GM12892 (cell line): Measurements from ENCODE around the gene CENPT. TPM values are rescaled to one million over a fixed set of nuclear protein-coding genes. Genes with fewer than 3 reads are reported as not detected.

Source experiments
- DNase-seq: peaks from one replicate; pipeline ENCODE4 v3.0.0; 2011; ENCODE audit not compliant: insufficient read length
- FAIRE-seq: peaks from 2 replicates; lab custom pipeline; 2011; peaks lifted over from hg19 to GRCh38; lab: Jason Lieb, UNC
- POLR2A ChIP-seq: IDR thresholded peaks from 2 replicates; pipeline ENCODE4 v1.6.1; 2011; ENCODE audit warnings: low read depth, low read length, control low read depth
- POLR2AphosphoS5 ChIP-seq: IDR thresholded peaks from 2 replicates; pipeline ENCODE4 v1.6.1; 2011; ENCODE audit warnings: low read depth, low read length, control low read depth
- TAF1 ChIP-seq: IDR thresholded peaks from 2 replicates; pipeline ENCODE4 v1.6.1; 2011; ENCODE audit warnings: low read depth, mild to moderate bottlenecking, control low read depth, low read length, borderline replicate concordance
- polyA plus RNA-seq: library from polyadenylated mRNA; unstranded; fragments of >200 nt; gene quantifications from one replicate; pipeline ENCODE4 v1.2.1, GENCODE V29; 2012; ENCODE audit warnings: missing spikeins, inconsistent platforms; ENCODE audit not compliant: missing spikeins

The CENPT gene
- polyA plus RNA-seq = 23.0 TPM

- DNase-seq (no peak), FAIRE-seq (no peak)
- TF ChIP-seq POLR2A (peak; percentile 9; the same call in 1 of the 2 replicates), TAF1 (no peak)
These were observed at the start of gene CENPT for GRCh38 chr16:67847064-67847861. Gene CENPT (minus strand): TSS chr16:67847693. CDS start chr16:67833859, 13,834 bp downstream.

- no peak for DNase-seq
- FAIRE-seq = no peak
- TF ChIP-seq POLR2AphosphoS5 = no peak
- TF ChIP-seq TAF1 = no peak
- no peak for TF ChIP-seq POLR2A
These were observed 49.7 kb upstream of the CENPT start for GRCh38 chr16:67897231-67897630.

- FAIRE-seq = no peak
- TF ChIP-seq TAF1 = no peak
- no peak for TF ChIP-seq POLR2AphosphoS5
- TF ChIP-seq POLR2A = no peak
- DNase-seq = no peak
These were observed 46.4 kb upstream of the CENPT start for GRCh38 chr16:67893743-67894399.

- peak; percentile 99 for DNase-seq
- FAIRE-seq = peak; percentile 78
- TF ChIP-seq POLR2A = peak; percentile 76; the same call in 1 of the 2 replicates
- TF ChIP-seq POLR2AphosphoS5 = 0 out of 2 replicates have a peak, but pooled peaks have one; percentile 27
- TF ChIP-seq TAF1 = no peak; the same call in 1 of the 2 replicates
These were observed 45.6 kb upstream of the CENPT start, which contains the start of gene PSKH1 for GRCh38 chr16:67892899-67893742. Gene PSKH1 (plus strand): TSS chr16:67893254. CDS start chr16:67908750, 15,496 bp downstream.

GRCh38 chr16:67892375-67892774, 44.9 kb upstream of the CENPT start:
- FAIRE-seq = no peak
- TF ChIP-seq TAF1 (no peak), POLR2A (no peak), POLR2AphosphoS5 (no peak)
- DNase-seq = no peak

- FAIRE-seq (no peak), DNase-seq (no peak)
- TF ChIP-seq POLR2A (no peak), TAF1 (no peak), POLR2AphosphoS5 (no peak)
These were observed 40.8 kb upstream of the CENPT start for GRCh38 chr16:67888331-67888730.

- DNase-seq = no peak
- TF ChIP-seq POLR2AphosphoS5 (no peak), TAF1 (no peak), POLR2A (no peak)
- no peak for FAIRE-seq
These were observed 38.9 kb upstream of the CENPT start for GRCh38 chr16:67886387-67886786.

GRCh38 chr16:67885976-67886375, 38.5 kb upstream of the CENPT start:
- TF ChIP-seq POLR2AphosphoS5 = no peak
- TF ChIP-seq TAF1 = no peak
- no peak for TF ChIP-seq POLR2A
- DNase-seq = no peak
- FAIRE-seq = no peak

- FAIRE-seq (no peak), DNase-seq (no peak)
- TF ChIP-seq TAF1 (no peak), POLR2A (no peak), POLR2AphosphoS5 (0 out of 2 replicates have a peak, but pooled peaks have one; percentile 16)
These were observed 38.1 kb upstream of the CENPT start for GRCh38 chr16:67885545-67885944.

GRCh38 chr16:67884684-67885083, 37.2 kb upstream of the CENPT start, which contains the start of gene NRN1L:
Gene NRN1L (plus strand): TSS chr16:67884885. CDS start chr16:67884904, 19 bp downstream.
- DNase-seq (no peak), FAIRE-seq (no peak)
- TF ChIP-seq TAF1 (no peak), POLR2A (no peak), POLR2AphosphoS5 (no peak)

GRCh38 chr16:67883872-67884261, 36.4 kb upstream of the CENPT start:
- FAIRE-seq (peak; percentile 36), DNase-seq (peak; percentile 90)
- TF ChIP-seq TAF1 = no peak
- TF ChIP-seq POLR2AphosphoS5 = no peak
